Measurements from ENCODE around the gene IQCB1. TPM values are rescaled to one million over a fixed set of nuclear protein-coding genes. Genes with fewer than 3 reads are reported as not detected.

IQCB1 gene
- total RNA-seq, 3 donors from 2014 or later (not counting 1 experiment from before 2014, with no cell fraction given) = 42.6 to 44.3 (median 42.6) TPM

GRCh38 chr3:121758727-121759450, 76.0 kb downstream of the IQCB1 start:
- H3K4me3 ChIP-seq (ENCODE audit: low read length) = no peak overlapping the region
- H3K4me1 ChIP-seq (ENCODE audit: control insufficient read depth, insufficient read depth, low read length) = no peaks in the 10 kb centered on the region
- no peak overlapping the region for H3K4me3 Mint-ChIP-seq
- no peaks in the 10 kb centered on the region for H3K9me3 Mint-ChIP-seq
- no peak overlapping the region for H3K27ac Mint-ChIP-seq
- peak in 1 of 3 donors; percentile 27 for ATAC-seq
- 90% methylated on average over 1 of the region's 1 CpG for WGBS (ENCODE audit: insufficient coverage)
- H3K27me3 ChIP-seq (ENCODE audit: control insufficient read depth, insufficient read depth, low read length) = no peaks in the 10 kb centered on the region
- TF ChIP-seq CTCF (IDR thresholded peaks at IDR 0.05) = no peak
- no peaks in the 10 kb centered on the region for H3K4me1 Mint-ChIP-seq
- no peaks in the 10 kb centered on the region for H3K36me3 ChIP-seq (ENCODE audit: control insufficient read depth, insufficient read depth, low read length)
- intact Hi-C loops (cut with micrococcal nuclease) = no loop called here
- DNase-seq = no peak
- no peaks in the 10 kb centered on the region for H3K36me3 Mint-ChIP-seq
- no peak overlapping the region for H3K27ac ChIP-seq (ENCODE audit: low read length)
- H3K27me3 Mint-ChIP-seq (ENCODE audit: low read depth in 2 of 2) = peaks cover 21 to 24% of the 10 kb centered on the region in 2 donors
- no peaks in the 10 kb centered on the region for H3K9me3 ChIP-seq (ENCODE audit: control insufficient read depth, insufficient read depth, low read length)

GRCh38 chr3:121757812-121758545, 76.9 kb downstream of the IQCB1 start:
- H3K4me1 Mint-ChIP-seq = no peaks in the 10 kb centered on the region
- H3K4me3 Mint-ChIP-seq = no peak overlapping the region
- no peaks in the 10 kb centered on the region for H3K36me3 ChIP-seq (ENCODE audit: control insufficient read depth, insufficient read depth, low read length)
- DNase-seq (no peak), ATAC-seq (no peak)
- no peaks in the 10 kb centered on the region for H3K4me1 ChIP-seq (ENCODE audit: control insufficient read depth, insufficient read depth, low read length)
- no peak overlapping the region for H3K27ac Mint-ChIP-seq
- intact Hi-C loops (cut with micrococcal nuclease) = no loop called here
- no peaks in the 10 kb centered on the region for H3K27me3 ChIP-seq (ENCODE audit: control insufficient read depth, insufficient read depth, low read length)
- TF ChIP-seq CTCF (IDR thresholded peaks at IDR 0.05) = no peak
- no peaks in the 10 kb centered on the region for H3K36me3 Mint-ChIP-seq
- no peak overlapping the region for H3K4me3 ChIP-seq (ENCODE audit: low read length)
- H3K27me3 Mint-ChIP-seq (ENCODE audit: low read depth in 2 of 2) = peaks cover 18 to 24% of the 10 kb centered on the region in 2 donors
- no peaks in the 10 kb centered on the region for H3K9me3 ChIP-seq (ENCODE audit: control insufficient read depth, insufficient read depth, low read length)
- 91% methylated on average over 15 of the region's 15 CpGs for WGBS (ENCODE audit: insufficient coverage)
- no peak overlapping the region for H3K27ac ChIP-seq (ENCODE audit: low read length)
- H3K9me3 Mint-ChIP-seq = no peaks in the 10 kb centered on the region

- intact Hi-C loops (cut with micrococcal nuclease) = no loop called here
- TF ChIP-seq CTCF (IDR thresholded peaks at IDR 0.05) = no peak
- Histone ChIP-seq H3K9me3 (ENCODE audit: control insufficient read depth, insufficient read depth, low read length) (no peaks in the 10 kb centered on the region), H3K27ac (ENCODE audit: low read length) (no peak overlapping the region), H3K4me3 (ENCODE audit: low read length) (no peak overlapping the region), H3K36me3 (ENCODE audit: control insufficient read depth, insufficient read depth, low read length) (no peaks in the 10 kb centered on the region), H3K27me3 (ENCODE audit: control insufficient read depth, insufficient read depth, low read length) (no peaks in the 10 kb centered on the region), H3K4me1 (ENCODE audit: control insufficient read depth, insufficient read depth, low read length) (no peaks in the 10 kb centered on the region)
- Mint-ChIP-seq H3K4me3 (no peak overlapping the region), H3K36me3 (no peaks in the 10 kb centered on the region), H3K27me3 (ENCODE audit: low read depth in 2 of 2) (peaks cover 17 to 24% of the 10 kb centered on the region in 2 donors), H3K4me1 (no peaks in the 10 kb centered on the region), H3K9me3 (no peaks in the 10 kb centered on the region), H3K27ac (no peak overlapping the region)
- DNase-seq (no peak), ATAC-seq (no peak)
- WGBS (ENCODE audit: insufficient coverage) = 86% methylated on average over 2 of the region's 4 CpGs
Observed at GRCh38 chr3:121757087-121757811, 77.6 kb downstream of the IQCB1 start.
